GM21723 (cell line): Measurements from ENCODE around the gene TMEM200B.
"Not testable (repeated sequence)": the region's sequence is repeated elsewhere in the genome, so short reads cannot be mapped to it uniquely, and the experiment has no call there.

Experiments used
- ATAC-seq: cut with Tn5 transposase; IDR thresholded peaks from one replicate; pipeline ENCODE4 v1.9.1; 2021; ENCODE audit warnings: mild to moderate bottlenecking, moderate library complexity; ENCODE audit not compliant: unreplicated experiment

The TMEM200B gene

GRCh38 chr1:29113413-29114117 lies 10.1 kb downstream of the TMEM200B start:
- ATAC-seq = no peak

- ATAC-seq = no peak
Observed at GRCh38 chr1:29112705-29113412, 10.8 kb downstream of the TMEM200B start.

- ATAC-seq = not testable (repeated sequence)
Observed at GRCh38 chr1:29108041-29108440, 15.7 kb downstream of the TMEM200B start.

GRCh38 chr1:29105822-29106221 lies 17.9 kb downstream of the TMEM200B start:
- no peak for ATAC-seq

GRCh38 chr1:29100487-29100886 lies 23.2 kb downstream of the TMEM200B start:
- no peak for ATAC-seq

GRCh38 chr1:29099286-29099685 lies 24.4 kb downstream of the TMEM200B start:
- no peak for ATAC-seq

- no peak for ATAC-seq
Observed at GRCh38 chr1:29096231-29096886, 27.3 kb downstream of the TMEM200B start.

GRCh38 chr1:29094954-29095353 lies 28.7 kb downstream of the TMEM200B start:
- ATAC-seq = no peak

GRCh38 chr1:29094433-29094832 lies 29.3 kb downstream of the TMEM200B start:
- no peak for ATAC-seq

- ATAC-seq = not testable (repeated sequence)
Observed at GRCh38 chr1:29092704-29093103, 31.0 kb downstream of the TMEM200B start.

- no peak for ATAC-seq
Observed at GRCh38 chr1:29090937-29091618, 32.6 kb downstream of the TMEM200B start.

GRCh38 chr1:29084196-29084521 lies 39.5 kb downstream of the TMEM200B start:
- no peak for ATAC-seq

- no peak for ATAC-seq
Observed at GRCh38 chr1:29083317-29084195, 40.1 kb downstream of the TMEM200B start.

- no peak for ATAC-seq
Observed at GRCh38 chr1:29082519-29082918, 41.2 kb downstream of the TMEM200B start.

- ATAC-seq = no peak
Observed at GRCh38 chr1:29081201-29081600, 42.5 kb downstream of the TMEM200B start.

GRCh38 chr1:29079916-29080629 lies 43.6 kb downstream of the TMEM200B start:
- not testable (repeated sequence) for ATAC-seq

- no peak for ATAC-seq
Observed at GRCh38 chr1:29077155-29077554, 46.5 kb downstream of the TMEM200B start.
